Chondrocyte (in vitro differentiated cells): ENCODE results near the gene KRT2. TPM values are rescaled to one million over a fixed set of nuclear protein-coding genes. Genes with fewer than 3 reads are reported as not detected.

Experiments
- DNase-seq: peaks from one replicate; pipeline ENCODE4 v3.0.0; 2021; ENCODE audit warnings: mixed read lengths, low spot score
- H3K27ac Mint-ChIP-seq: one replicate; pipeline ENCODE4 v1.8.0; 2021; ENCODE audit warnings: mild to moderate bottlenecking, moderate library complexity, mixed read lengths; ENCODE audit not compliant: unreplicated experiment
- H3K27me3 Mint-ChIP-seq: 2 replicates; pipeline ENCODE4 v1.8.0; 2021; ENCODE audit warnings: low read depth, mixed read lengths
- H3K36me3 Mint-ChIP-seq: 2 replicates; pipeline ENCODE4 v1.8.0; 2021; ENCODE audit warnings: low read depth, mixed read lengths
- H3K4me1 Mint-ChIP-seq: 2 replicates; pipeline ENCODE4 v1.8.0; 2021; ENCODE audit warnings: low read depth, mild to moderate bottlenecking, mixed read lengths
- H3K4me3 Mint-ChIP-seq: one replicate; pipeline ENCODE4 v1.8.0; 2021; ENCODE audit warnings: mild to moderate bottlenecking, moderate library complexity, mixed read lengths; ENCODE audit not compliant: unreplicated experiment
- H3K9me3 Mint-ChIP-seq: 2 replicates; pipeline ENCODE4 v1.8.0; 2021; ENCODE audit warnings: low read depth, mixed read lengths
- CTCF ChIP-seq: fragments of 200-600 bp; sonication (generic); IDR thresholded peaks from 2 replicates; pipeline ENCODE4 v1.5.0; 2021; ENCODE audit warnings: antibody characterized with exemption, mild to moderate bottlenecking, moderate library complexity
- total RNA-seq: library from RNA; stranded (reverse); gene quantifications from 3 replicates; pipeline ENCODE4 v1.2.1, GENCODE V29; 2021

Gene KRT2
- total RNA-seq, 1 donor from 2014 or later: not detected

- H3K27ac Mint-ChIP-seq: no peak overlapping the region
- H3K4me3 Mint-ChIP-seq: no peak overlapping the region
- H3K9me3 Mint-ChIP-seq: no peaks in the 10 kb centered on the region
- DNase-seq: no peak
- H3K36me3 Mint-ChIP-seq: no peaks in the 10 kb centered on the region
- H3K27me3 Mint-ChIP-seq: peaks cover 74% of the 10 kb centered on the region
- no peaks in the 10 kb centered on the region for H3K4me1 Mint-ChIP-seq
- no peak for TF ChIP-seq CTCF
Measured at GRCh38 chr12:52661668-52662067, 9.7 kb upstream of the KRT2 start.

DNA sequence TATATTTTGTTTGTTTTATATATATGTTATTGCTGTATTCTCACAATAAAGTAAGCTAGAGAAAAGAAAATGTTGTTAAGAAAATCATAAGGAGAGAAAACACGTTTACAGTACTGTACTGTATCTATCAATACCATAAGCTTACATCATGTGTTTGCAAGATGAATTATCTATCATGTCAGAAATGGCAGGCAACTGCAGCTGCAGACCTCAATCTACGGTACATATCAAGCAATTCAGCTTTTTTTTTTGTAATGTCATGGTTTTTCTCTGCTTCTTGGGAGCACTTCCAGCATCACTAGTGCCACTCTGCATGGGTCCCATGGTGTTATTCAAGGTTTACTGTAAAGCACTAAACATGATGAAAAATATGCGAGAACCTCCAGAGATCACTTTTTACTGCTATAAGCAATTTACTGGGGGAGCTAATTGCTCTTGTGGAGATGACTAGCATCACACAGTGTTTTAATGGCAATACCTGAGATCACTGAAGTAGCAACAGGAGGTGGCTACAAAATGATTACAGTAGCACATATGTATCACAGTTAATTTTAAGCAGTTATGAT lies 9.0 kb upstream of the KRT2 start:
- Mint-ChIP-seq H3K4me1 (no peaks in the 10 kb centered on the region), H3K27me3 (peaks cover 73% of the 10 kb centered on the region), H3K4me3 (no peak overlapping the region), H3K27ac (no peak overlapping the region), H3K36me3 (no peaks in the 10 kb centered on the region), H3K9me3 (no peaks in the 10 kb centered on the region)
- no peak for DNase-seq
- no peak for TF ChIP-seq CTCF

- Mint-ChIP-seq H3K9me3 (no peaks in the 10 kb centered on the region), H3K36me3 (no peaks in the 10 kb centered on the region), H3K4me1 (no peaks in the 10 kb centered on the region), H3K4me3 (no peak overlapping the region), H3K27me3 (peaks cover 76% of the 10 kb centered on the region), H3K27ac (no peak overlapping the region)
- no peak for DNase-seq
- TF ChIP-seq CTCF: no peak
Measured at GRCh38 chr12:52659951-52660350, 7.9 kb upstream of the KRT2 start.

- no peak for DNase-seq
- H3K9me3 Mint-ChIP-seq: no peaks in the 10 kb centered on the region
- H3K4me3 Mint-ChIP-seq: no peak overlapping the region
- peaks cover 78% of the 10 kb centered on the region for H3K27me3 Mint-ChIP-seq
- no peak overlapping the region for H3K27ac Mint-ChIP-seq
- H3K4me1 Mint-ChIP-seq: no peaks in the 10 kb centered on the region
- no peaks in the 10 kb centered on the region for H3K36me3 Mint-ChIP-seq
- TF ChIP-seq CTCF: no peak
Measured at GRCh38 chr12:52659395-52659794, 7.4 kb upstream of the KRT2 start.

- no peak overlapping the region for H3K27ac Mint-ChIP-seq
Measured at GRCh38 chr12:52658196-52658595, 6.2 kb upstream of the KRT2 start.

More at GRCh38 chr12:52658196-52658595, 6.2 kb upstream of the KRT2 start:
- no peak for DNase-seq
- Mint-ChIP-seq H3K36me3 (no peaks in the 10 kb centered on the region), H3K4me1 (no peaks in the 10 kb centered on the region), H3K27me3 (peaks cover 78% of the 10 kb centered on the region), H3K4me3 (no peak overlapping the region), H3K9me3 (no peaks in the 10 kb centered on the region)
- no peak for TF ChIP-seq CTCF
